RCC 7860 (cell line): ENCODE data around the gene TBX10.
"Not testable (repeated sequence)": the region's sequence is repeated elsewhere in the genome, so short reads cannot be mapped to it uniquely, and the experiment has no call there.

Experiments
- DNase-seq: peaks from one replicate; pipeline ENCODE4 v3.0.0-alpha.2; 2015; ENCODE audit warnings: low spot score
- FAIRE-seq: peaks from 2 replicates; lab custom pipeline; 2012; peaks lifted over from hg19 to GRCh38; lab: Jason Lieb, UNC

Gene TBX10

DNA sequence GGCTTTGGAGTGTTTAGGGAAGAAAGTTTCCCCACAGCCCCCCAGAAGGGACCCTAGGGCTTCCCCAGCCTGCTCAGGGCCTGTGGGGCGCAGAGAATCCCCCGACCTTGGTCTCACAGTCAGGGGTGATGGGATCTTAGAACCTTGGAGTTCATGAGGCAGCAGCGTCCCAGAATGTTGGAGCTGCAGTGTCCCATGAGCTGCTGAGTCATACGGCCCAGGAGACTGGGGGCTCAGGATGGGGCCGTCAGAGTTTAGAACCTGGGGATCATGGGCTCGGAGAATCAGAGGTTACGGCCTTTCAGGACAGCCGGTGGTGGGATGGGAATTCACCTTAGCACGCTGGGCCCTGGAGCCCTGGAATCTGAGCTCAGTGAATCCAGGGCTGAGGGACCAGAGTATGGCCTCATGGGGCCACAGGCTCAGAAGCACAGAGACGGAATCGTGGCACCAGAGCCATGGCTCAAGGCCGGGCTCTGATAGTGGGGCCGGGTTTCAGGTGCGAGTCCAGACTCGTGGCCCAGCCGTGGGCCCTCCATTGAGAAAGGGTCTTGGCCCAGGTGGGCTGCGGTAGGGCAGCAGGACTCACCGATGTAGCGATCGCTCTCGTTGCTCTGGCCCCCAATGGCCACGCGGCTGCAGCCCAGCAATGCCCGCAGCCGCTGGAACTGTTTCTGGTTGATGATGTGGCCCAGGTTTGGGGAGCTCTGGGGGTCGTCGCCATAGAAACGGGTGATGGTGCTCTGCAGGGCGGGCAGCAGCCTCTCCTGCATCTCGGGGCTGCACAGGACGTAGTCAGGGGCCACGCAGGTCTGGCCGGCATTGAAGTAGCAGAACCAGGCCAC lies 25.4 kb upstream of the TBX10 start:
- DNase-seq (no peak), FAIRE-seq (no peak)

DNA sequence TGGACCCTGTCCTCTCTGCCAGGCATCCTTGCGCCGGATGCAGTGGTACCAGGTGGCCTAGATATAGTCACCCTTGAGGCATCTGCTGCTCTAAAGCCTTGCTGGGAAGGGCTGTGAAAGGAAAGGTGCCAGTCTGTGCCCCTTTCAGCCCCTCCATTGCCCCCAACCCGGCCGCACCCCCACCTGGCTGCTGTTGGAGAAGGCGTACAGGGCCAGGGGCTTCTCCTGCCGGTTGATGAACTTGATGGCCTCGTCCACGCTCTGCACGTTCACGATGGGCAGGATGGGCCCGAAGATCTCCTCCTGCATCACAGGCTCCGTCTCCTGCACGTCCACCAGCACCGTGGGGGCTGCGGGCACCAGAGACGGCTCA lies 24.6 kb upstream of the TBX10 start:
- FAIRE-seq: no peak

DNA sequence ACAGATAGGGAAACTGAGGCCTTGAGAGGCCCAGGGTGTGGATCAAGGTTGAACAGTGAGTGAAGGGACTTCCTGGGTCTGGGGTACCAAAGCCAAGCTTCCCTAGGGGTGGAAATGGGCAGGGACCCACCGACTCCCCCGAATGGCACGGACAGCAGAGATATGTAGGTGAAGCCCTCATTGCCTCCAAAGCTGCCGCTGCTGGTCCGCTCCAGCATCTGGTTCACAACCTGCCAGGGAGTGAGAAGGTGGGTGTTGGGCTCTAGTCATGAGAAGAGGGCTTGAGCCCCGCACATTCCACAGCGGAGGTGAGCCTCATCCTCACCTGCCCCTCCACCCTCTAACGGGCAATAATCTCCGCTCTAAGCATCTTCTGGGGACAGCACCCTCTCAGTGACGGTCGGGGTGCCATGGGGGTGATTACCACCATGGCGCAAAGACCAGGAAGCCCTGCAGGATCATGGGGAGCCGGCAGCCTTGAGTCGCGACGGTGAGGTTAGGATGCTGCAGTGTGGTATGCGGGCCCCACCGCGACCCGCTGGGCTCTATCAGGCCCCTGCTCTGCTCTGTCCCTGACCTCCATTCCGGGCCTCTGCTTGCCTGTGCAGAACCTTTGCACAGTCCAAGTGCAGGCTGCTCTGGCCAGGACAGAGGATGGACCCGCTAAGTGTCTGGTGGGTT lies 24.1 kb upstream of the TBX10 start:
- DNase-seq: no peak
- FAIRE-seq: no peak

More for the DNA sequence above, 24.6 kb upstream of the TBX10 start:
- DNase-seq: no peak

DNA sequence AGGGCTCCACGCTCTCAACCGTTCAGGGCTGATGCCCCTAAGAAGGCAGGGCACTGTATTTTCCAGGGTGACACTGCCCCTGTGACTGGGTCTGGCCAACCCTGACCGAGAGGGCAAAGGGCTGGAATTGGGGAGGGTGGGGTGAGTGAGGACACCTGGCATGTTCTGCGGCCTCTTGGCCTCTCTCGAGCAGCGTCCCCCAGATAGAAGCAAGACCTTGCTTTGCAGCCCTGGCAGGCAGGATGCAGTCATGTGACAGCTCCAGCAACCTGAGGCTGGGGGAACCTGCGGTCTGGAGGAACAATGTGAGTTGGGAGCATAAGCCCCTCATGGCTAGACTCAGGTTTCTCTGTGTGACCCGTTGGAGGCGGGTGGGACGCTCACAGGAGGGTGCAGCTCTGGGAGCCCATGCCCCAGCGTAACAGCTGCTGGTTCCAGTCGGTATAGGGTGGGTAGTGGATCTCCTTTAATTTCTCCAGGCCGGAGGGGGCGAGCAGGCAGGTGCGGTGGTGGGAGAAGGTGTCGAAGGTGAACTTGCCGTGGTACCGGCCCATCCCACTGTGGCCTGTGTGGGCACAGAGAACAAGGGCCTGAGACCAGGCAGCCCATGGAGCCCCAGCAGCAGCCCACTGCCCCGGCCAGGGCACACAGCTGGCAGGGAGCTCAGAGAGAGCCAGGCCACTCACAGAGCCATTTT lies 23.4 kb upstream of the TBX10 start:
- DNase-seq (no peak), FAIRE-seq (no peak)

DNA sequence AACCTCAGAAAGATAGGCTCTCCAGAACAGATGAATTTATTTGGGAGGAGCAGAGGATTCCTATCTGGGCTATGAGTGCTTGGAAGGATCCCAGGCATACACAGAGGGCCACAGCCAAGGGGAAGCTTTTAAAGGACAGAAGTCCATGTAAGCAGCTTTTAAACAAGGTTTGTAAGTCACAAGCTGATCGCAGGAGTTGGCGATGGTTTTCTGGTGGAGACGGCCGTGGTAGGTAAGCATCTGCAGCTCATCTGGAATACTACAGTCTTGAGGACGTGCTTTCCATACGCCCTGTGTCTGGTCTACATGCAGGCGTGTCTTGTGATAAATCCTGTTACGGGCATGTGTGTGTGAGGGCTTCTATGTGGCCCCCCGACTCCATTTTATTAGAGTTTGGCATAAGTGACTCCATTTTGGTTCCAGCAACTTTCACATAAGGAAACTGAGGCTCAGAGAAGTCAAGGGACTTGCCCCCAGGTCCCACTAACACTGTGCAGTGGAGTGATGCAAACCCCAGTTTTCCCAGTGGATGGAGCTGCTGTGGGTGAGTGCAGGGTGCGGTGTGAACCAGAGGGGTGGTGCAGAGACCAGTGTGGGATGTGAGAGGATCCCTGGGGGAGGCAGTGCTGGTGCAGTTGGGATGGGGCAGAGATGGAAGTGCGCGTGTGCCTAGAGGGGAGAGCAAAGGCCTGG lies 22.7 kb upstream of the TBX10 start:
- FAIRE-seq: no peak
- no peak for DNase-seq

DNA sequence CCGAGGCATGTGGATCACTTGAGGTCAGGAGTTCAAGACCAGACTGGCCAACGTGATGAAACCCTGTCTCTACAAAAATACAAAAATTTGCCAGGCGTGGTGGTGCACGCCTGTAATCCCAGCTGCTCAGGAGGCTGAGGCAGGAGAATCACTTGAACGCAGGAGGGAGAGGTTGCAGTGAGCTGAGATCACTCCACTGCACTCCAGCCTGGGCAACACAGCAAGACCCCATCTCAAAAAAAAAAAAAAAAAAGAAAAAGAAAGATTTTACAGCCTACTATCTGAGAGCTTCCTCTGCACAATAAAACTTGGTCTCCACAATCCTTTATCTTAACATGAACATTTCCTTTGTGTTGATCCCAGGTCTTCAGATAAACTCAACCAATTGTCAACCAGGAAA lies 21.2 kb upstream of the TBX10 start:
- not testable (repeated sequence) for DNase-seq, FAIRE-seq

DNA sequence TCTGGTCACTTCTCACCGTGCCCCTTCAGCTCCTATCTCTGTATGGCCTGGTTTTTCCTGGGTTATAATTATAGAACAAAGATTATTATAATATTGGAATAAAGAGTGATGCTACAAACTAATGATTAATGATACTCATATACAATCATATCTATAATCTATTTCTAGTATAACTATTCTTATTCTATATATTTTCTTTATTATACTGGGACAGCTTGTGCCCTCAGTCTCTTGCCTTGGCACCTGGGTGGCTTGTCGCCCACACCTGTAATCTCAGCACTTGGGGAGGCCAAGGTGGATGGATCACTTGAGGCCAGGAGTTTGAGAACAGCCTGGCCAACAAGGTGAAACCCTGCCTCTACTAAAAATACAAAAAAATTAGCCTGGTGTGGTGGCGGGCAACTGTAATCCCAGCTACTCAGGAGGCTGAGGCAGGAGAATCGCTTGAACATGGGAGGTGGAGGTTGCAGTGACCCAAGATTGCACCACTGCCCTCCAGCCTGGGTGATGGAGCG lies 20.1 kb upstream of the TBX10 start:
- DNase-seq: not testable (repeated sequence)
- FAIRE-seq: peak; percentile 12

DNA sequence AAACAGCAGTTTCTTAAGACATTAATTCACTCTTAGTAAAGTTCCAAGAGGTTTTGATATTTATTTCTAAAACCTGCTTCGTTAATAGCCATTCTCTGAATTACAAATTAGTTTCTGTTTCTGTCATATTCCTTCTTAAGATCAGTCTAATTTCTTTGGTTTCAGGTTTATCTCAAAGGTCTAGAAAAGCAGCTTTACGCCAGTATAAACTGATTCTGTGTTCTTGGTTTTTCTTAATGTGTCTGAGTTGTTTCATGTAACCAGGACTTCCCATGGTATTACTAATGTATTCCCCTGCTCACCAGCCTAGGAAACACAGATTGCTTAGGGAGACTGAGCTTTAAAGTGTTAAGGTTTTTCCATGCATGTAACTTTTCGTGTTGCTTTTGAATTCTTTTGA lies 17.7 kb upstream of the TBX10 start:
- no peak for FAIRE-seq
- no peak for DNase-seq

DNA sequence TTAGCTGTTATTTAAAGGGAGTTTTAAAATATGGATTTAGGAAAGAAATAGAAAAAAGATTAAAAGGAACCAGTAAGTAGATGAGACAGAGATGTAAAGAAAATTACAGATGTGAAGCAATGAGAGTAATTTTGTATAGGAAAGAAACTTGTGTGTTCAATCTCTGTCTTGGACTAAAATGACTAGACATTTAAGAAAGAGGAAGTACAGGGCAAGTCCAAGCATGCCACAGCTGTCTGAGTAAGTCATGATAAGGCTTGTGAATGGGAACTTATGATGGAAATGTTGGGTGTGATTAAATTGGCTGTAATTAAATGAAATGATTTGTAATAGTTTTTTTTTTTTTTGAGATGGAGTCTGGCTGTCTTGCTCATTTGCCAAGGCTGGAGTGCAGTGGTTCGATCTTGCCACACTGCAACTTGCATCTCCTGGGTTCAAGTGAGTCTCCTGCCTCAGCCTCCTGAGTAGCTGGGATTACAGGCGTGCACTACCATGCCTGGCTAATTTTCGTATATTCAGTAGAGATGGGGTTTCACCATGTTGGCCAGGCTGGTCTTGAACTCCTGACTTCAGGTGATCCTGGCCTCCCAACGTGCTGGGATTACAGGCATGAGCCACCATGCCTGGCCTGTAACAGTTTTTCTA lies 16.8 kb upstream of the TBX10 start:
- DNase-seq (no peak), FAIRE-seq (no peak)

DNA sequence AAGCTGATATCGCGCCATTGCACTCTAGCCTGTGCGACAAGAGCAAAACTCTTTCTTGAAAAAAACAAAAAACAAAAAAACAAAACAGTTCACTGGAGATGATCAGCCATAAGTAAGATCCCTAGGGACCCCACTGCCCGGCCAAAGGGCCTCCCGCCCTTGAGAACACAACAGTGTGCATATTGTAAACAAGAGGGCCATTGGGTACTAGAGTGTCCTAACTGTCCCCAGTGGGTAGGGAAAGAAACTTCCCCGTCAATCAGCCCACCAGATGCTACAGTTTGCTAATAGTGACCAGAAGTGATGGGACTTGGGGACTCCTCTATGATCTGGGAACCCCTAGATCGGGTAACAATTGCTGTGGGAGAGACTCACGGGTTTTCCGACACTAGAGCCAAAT lies 14.7 kb upstream of the TBX10 start:
- FAIRE-seq: no peak

DNA sequence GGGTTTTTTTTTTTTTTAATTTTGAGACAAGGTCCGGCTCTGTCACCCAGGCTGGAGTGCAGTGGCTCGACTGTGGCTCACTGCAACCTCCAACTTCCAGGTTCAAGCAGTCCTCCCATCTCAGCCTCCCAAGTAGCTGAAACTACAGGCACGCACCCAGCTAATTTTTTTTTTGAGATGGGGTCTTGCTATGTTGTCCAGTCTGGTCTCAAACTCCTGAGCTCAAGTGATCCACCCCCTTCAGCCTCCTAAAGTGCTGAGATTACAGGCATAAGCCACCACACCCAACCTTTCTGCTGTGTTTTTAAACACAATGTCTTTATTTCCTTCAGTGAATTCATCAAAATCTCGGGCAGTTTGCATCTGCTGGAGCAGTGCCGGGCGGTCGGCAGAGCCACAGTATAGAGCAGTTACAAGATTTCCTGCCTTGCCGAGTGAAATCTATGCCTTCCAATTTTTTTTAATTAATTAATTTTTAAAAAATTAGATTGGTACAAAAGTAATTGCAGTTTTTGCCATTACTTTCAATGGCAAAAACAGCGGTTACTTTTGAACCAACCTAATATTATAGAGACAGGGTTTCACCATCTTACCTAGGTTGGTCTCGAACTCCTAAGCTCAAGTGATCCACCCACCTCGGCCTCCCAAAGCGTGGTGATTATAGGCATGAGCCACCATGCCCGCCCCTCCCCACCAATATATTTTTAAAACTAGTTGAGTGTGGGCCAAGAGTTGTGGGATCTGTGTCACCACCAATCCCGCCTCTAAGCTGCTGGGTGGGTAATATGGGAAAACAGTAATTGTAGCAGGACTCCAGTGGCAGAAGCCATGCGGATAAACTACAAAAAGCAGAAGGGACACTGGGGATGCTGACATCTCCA lies 13.6 kb upstream of the TBX10 start:
- DNase-seq (no peak), FAIRE-seq (no peak)

More for the DNA sequence above, 14.7 kb upstream of the TBX10 start:
- no peak for DNase-seq

DNA sequence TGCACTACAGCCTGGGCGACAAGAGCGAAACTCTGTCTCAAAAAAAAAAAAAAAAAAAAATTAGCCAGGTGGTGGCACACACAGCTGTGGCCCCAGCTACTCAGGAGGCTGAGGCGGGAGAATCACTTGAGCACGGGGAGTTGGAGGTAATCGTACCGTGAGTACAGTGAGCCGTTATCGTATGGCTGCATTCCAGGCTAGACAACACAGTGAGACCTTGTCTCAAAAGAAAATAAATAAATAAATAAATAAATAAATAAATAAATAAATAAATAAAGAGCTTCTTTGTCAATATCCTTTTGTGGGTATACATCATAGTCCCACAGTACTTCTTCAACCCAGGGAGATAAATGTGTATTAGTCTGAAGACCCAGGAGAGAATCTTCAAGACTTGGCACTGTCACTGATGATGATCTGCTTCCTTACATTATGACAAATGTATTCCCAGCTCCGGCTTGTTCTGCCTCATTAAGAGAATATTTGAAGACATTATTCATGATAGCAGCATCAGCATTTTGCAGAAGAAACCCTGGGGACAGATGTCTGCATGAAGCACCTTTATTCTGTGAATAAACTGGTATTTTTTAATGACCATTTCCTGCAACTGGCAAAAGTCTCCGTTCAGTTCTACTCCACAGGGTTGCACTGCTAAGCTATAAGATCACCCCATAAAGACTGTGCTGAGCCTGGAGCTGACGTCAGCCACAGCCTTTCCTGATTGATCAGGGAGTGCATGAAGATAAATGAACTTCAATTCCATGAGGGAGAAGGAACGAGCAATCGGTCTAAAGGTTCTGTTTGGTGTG lies 12.6 kb upstream of the TBX10 start:
- DNase-seq: no peak
- FAIRE-seq: no peak

DNA sequence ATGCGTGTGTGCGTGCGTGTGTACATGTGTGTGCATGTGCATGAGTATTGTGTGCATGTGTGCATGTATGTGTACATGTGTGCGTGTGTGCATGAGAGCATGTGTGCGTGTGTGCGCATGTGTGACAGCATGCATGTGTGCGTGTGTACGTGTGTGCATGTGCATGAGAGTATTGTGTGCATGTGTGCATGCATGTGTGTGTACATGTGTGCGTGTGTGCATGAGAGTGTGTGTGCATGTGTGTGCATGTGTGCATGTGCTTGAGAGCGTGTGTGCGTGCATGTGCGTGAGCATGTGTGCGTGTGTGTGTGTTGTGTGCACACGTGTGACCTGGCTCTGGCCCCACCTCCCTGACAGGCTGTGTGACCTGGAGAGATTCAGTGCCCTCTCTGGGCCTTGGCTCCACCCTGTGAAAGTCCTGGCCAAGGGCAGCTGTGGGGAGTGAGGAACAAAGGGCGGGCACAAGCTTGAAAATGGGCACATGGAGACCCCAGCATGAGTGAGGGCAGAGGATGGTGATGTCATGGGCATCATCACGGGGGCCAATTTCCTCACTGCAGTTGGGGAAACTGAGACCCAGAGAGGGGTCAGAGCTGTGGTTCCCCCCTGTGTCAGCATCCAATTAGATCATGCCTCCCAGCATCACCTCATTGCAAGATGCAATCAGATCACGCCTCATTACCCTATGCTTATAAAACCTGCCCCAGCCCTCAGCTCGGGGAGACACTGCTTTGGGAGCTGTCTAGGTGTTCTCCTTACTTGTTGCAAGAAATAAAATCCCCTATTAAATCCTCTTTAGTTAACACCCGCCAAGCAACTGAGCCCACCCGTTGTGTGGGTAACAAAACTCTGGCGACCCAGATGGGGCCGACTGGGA lies 10.3 kb upstream of the TBX10 start:
- FAIRE-seq (no peak), DNase-seq (no peak)

DNA sequence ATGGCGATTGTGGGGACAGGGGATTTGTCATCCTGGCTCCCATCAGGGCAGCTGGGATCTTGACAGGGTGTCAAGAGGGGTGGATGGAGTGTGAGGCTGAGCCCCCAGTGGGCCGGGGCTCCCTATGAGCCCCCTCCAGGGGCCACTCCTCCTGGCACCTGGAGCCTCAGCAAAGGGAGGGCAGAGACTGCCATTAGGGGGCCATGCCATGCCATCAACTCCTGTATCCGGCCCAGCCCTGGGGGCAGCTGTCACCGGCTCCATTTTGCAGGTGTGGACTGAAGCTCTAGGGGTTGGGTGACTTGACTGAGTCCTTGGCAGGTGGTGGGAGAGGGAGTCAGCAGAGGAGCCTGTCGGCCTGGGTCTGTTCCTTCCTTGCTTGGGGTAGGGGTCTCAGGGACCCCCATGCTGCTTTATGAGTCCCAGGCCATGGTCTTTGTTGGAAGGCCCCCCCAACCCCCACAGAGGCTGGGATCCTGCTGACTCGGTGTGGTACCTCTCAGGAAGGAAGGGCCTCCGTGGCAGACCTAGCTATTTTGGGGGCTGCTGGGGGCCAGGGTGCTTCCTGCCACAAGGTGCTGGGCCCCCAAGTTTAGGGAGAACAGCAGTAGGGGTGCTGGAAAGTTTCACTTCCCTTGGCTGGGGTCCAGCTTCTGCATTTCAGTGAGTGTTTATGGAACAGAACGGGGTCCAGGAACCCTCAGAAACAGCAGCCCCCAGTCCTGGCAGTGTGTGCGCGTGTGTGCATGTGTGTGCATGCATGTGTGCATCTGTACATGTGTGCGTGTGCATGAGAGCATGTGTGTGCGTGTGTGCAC lies 9.4 kb upstream of the TBX10 start:
- DNase-seq: no peak
- no peak for FAIRE-seq

DNA sequence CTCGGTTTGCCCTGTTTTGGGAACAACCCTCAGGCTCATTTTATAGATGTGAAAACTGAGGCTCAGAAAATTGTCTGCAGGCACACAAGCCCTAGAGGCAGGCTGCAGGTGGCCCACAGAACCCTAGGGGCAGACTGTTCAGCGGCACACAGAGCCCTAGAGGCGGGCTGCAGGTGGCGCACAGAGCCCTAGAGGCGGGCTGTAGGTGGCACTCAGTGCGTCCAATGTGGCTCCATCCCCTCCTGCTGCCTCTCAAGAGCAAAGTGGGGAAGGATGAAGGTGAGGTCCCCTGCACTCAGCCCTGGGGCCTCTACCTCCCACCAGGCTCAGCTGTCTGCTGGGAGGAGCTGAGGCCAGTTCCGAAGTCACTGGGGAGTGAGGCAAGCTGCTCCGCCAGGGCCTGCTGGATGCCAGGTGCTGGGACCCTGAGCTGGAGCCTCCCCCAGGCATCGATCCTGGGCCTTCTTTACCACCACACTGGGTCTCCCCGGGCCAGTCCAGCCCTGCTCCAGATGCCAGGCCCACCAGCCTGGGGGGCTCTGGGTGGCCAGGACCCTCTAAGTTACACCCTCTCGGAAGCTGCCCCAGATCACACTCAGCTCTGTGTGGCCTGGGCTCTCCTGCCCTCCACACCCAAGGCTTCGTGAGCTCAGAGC lies 8.7 kb upstream of the TBX10 start:
- no peak for FAIRE-seq
- DNase-seq: no peak

DNA sequence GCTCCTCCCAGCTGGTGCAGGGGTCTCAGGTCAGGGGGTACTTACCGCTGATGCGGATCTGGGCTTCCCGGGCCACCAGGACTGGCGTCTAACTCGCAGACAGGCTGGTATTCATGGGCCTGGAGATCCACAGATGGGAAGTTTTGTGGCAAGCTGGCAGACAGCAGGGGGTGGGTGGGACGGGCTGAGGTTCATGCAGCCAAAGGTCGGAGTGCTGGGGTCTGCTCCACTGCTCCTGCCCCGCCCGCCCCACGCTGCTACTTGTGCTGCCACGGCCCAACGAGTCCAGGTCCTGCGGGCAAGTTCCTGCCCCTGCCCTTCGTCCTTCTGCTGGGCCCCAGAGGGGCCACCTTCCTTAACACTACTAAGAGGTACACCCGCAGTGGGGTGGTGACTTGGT lies 7.9 kb upstream of the TBX10 start:
- FAIRE-seq (no peak), DNase-seq (no peak)
